Upper lobe of left lung (tissue), 4 donors: ENCODE measurements around the gene PAN2.
A peak's percentile ranks its signal among the peaks of the same experiment; 100 is the strongest.

Experiments
- CTCF ChIP-seq, 6 experiments: fragments of 450-650 bp in 4 of 6; fragments of 200-600 bp in 2 of 6; sonication (generic) in 2 of 6; IDR thresholded peaks; one replicate each; pipeline ENCODE4 v1.5.1; 2016 to 2019; ENCODE audit warnings: antibody characterized with exemption in 6 of 6
- POLR2A ChIP-seq, 4 donors: fragments of 450-650 bp; IDR thresholded peaks; one replicate each; pipeline ENCODE4 v1.5.1; 2016 to 2017; ENCODE audit warnings: antibody characterized with exemption in 4 of 4, mild to moderate bottlenecking in 2 of 4
- POLR2AphosphoS5 ChIP-seq, 2 donors: sonication (generic); formaldehyde crosslinking; IDR thresholded peaks; one replicate each; pipeline ENCODE4 v1.5.1; 2017; ENCODE audit warnings: antibody characterized with exemption in 2 of 2

DNA sequence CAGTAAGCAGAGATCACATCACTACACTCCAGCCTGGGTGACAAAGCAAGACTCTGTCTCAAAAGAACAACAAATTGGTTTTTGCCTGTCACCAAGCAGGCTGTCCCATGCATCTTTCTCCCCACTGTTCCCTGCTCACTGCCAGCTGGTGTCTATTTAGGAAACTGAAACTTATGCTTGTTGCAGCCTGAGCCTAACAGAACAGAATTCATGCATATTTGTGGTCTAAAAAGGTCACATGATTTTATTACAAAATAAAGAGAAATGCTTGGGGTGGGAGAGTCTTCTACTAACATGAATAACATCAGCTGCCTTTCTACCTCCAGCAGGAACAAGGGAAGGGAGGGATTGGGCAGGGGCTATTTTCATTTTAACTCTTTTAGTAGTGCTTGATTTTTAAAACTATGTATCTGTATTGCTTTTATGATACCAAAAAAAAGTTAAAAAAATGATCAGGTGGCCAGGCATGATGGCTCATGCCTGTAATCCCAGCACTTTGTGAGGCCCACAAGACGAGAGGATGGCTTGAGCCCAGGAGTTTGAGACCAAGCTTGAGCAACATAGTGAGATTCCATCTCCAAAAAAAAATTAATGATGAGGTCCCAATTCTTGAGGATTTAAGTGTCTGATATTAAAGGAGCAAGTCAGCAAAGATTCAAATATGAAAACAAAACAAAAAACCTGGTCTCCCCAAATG is 25.2 kb upstream of the PAN2 start:
- TF ChIP-seq POLR2AphosphoS5 (IDR thresholded peaks at IDR 0.05) = peak in 1 of 2 donors; percentile 22
- TF ChIP-seq POLR2A (IDR thresholded peaks at IDR 0.05) = peak in 2 of 4 donors; percentile 38 to 54
- TF ChIP-seq CTCF (IDR thresholded peaks at IDR 0.05) = no peak
